ENCODE data around the gene IL13RA1. TPM values are rescaled to one million over a fixed set of nuclear protein-coding genes. Genes with fewer than 3 reads are reported as not detected.

Gene IL13RA1
- total and polyA plus RNA-seq, 2 of the 13 experiments (the other 11 are each of a cell fraction or from before 2014, with no cell fraction given) = 56.6 to 73.5 TPM

- FAIRE-seq (no peak), ATAC-seq (no peak), DNase-seq (ENCODE audit: low spot score) (no peak)
- Histone ChIP-seq H3K4me2 (ENCODE audit: low read depth, low read length) (no peak overlapping the region), H2AFZ (ENCODE audit: low read length) (no peak overlapping the region), H3K27me3 (ENCODE audit: control insufficient read depth in 1 of 2, insufficient read depth in 2 of 2, low read length in 2 of 2) (no peaks in the 10 kb centered on the region), H3K9ac (ENCODE audit: insufficient read depth, low read depth, low read length) (no peak overlapping the region), H3K9me3 (ENCODE audit: low read length) (no peaks in the 10 kb centered on the region), H3K27ac (ENCODE audit: extremely low read length, insufficient read depth, low read length) (no peak overlapping the region), H3K4me1 (ENCODE audit: insufficient read depth, low read length) (no peaks in the 10 kb centered on the region), H3K36me3 (replicated peaks in 1 of 2; ENCODE audit: control insufficient read depth in 1 of 2, insufficient read depth in 2 of 2, low read length in 2 of 2) (no peaks in the 10 kb centered on the region), H3K79me2 (ENCODE audit: insufficient read depth, low read length) (no peaks in the 10 kb centered on the region), H4K20me1 (ENCODE audit: insufficient read depth, low read length) (no peaks in the 10 kb centered on the region), H3K4me3 (replicated peaks in 1 of 3; ENCODE audit: insufficient read depth in 1 of 3, low read depth in 2 of 3, low read length in 3 of 3) (no peak overlapping the region)
- in situ Hi-C loops (cut with HindIII; ENCODE audit: extremely low pct_ligation_motif_present, low pct_unique_long_range_greater_than_20kb) (no loop called here), intact Hi-C loops (cut with micrococcal nuclease; ENCODE audit: unreplicated experiment) (no loop called here)
- BruUV-seq (replicated peaks) = no TSS peak
- TF ChIP-seq DNMT3B (CRISPR knock-in tag; conservative IDR thresholded peaks at IDR 0.05) (no peak), ZNF552 (CRISPR knock-in tag; IDR thresholded peaks at IDR 0.05; ENCODE audit: borderline replicate concordance) (no peak), ZNF441 (CRISPR knock-in tag; IDR thresholded peaks at IDR 0.05; ENCODE audit: borderline replicate concordance) (no peak), ZNF101 (CRISPR knock-in tag; IDR thresholded peaks at IDR 0.05; ENCODE audit: borderline replicate concordance, low read depth) (no peak), ZNF564 (CRISPR knock-in tag; IDR thresholded peaks at IDR 0.05) (no peak), ZFP41 (CRISPR knock-in tag; IDR thresholded peaks at IDR 0.05; ENCODE audit: borderline replicate concordance) (no peak), RBM39 (IDR thresholded peaks at IDR 0.05; ENCODE audit: low read depth, low read length, poor library complexity, severe bottlenecking) (no peak)
- WGBS (ENCODE audit: low lambda C conversion rate) = 100% methylated on average over 2 of the region's 2 CpGs
- CTCF ChIA-PET (ENCODE audit: low intra/inter-chr PET ratio, low total read pairs) = no interaction called here
- POLR2A ChIA-PET = no interaction called here
Observed at GRCh38 chrX:118779581-118779980, 52.2 kb downstream of the IL13RA1 start.

GRCh38 chrX:118780509-118780908 lies 53.1 kb downstream of the IL13RA1 start:
- ChIA-PET CTCF (ENCODE audit: low intra/inter-chr PET ratio, low total read pairs) (no interaction called here), POLR2A (no interaction called here)
- no TSS peak for BruUV-seq (replicated peaks)

More at GRCh38 chrX:118780509-118780908, 53.1 kb downstream of the IL13RA1 start:
- no peak overlapping the region for H2AFZ ChIP-seq (ENCODE audit: low read length)
- no peak for TF ChIP-seq TEF (CRISPR knock-in tag; IDR thresholded peaks at IDR 0.05)
- TF ChIP-seq ZBTB1 (CRISPR knock-in tag; IDR thresholded peaks at IDR 0.05; ENCODE audit: borderline replicate concordance) = no peak
- TF ChIP-seq REST (IDR thresholded peaks at IDR 0.05; ENCODE audit: borderline replicate concordance in 1 of 2, low read depth in 1 of 2, low read length in 2 of 2) = no peak
- TF ChIP-seq REPIN1 (CRISPR knock-in tag; IDR thresholded peaks at IDR 0.05; ENCODE audit: borderline replicate concordance, low read depth) = no peak
- TF ChIP-seq THYN1 (CRISPR knock-in tag; IDR thresholded peaks at IDR 0.05; ENCODE audit: borderline replicate concordance, low read depth) = no peak
- no peaks in the 10 kb centered on the region for H3K9me3 ChIP-seq (ENCODE audit: low read length)
- in situ Hi-C loops (cut with HindIII; ENCODE audit: extremely low pct_ligation_motif_present, low pct_unique_long_range_greater_than_20kb) = no loop called here
- no peak overlapping the region for H3K27ac ChIP-seq (ENCODE audit: extremely low read length, insufficient read depth, low read length)
- H3K4me2 ChIP-seq (ENCODE audit: low read depth, low read length) = no peak overlapping the region
- no peak overlapping the region for H3K4me3 ChIP-seq (replicated peaks in 1 of 3; ENCODE audit: insufficient read depth in 1 of 3, low read depth in 2 of 3, low read length in 3 of 3)
- H3K9ac ChIP-seq (ENCODE audit: insufficient read depth, low read depth, low read length) = no peak overlapping the region
- no peaks in the 10 kb centered on the region for H3K4me1 ChIP-seq (ENCODE audit: insufficient read depth, low read length)
- no peaks in the 10 kb centered on the region for H4K20me1 ChIP-seq (ENCODE audit: insufficient read depth, low read length)
- H3K36me3 ChIP-seq (replicated peaks in 1 of 2; ENCODE audit: control insufficient read depth in 1 of 2, insufficient read depth in 2 of 2, low read length in 2 of 2) = no peaks in the 10 kb centered on the region; a peak in 1 of 5 replicates
- ATAC-seq = no peak
- no peak for FAIRE-seq
- H3K79me2 ChIP-seq (ENCODE audit: insufficient read depth, low read length) = no peaks in the 10 kb centered on the region
- DNase-seq (ENCODE audit: low spot score) = no peak
- WGBS (ENCODE audit: low lambda C conversion rate) = 100% methylated on average over 2 of the region's 2 CpGs
- H3K27me3 ChIP-seq (ENCODE audit: control insufficient read depth in 1 of 2, insufficient read depth in 2 of 2, low read length in 2 of 2) = no peaks in the 10 kb centered on the region
- intact Hi-C loops (cut with micrococcal nuclease; ENCODE audit: unreplicated experiment) = no loop called here
